ENCODE measurements around the gene GALR3. TPM values are rescaled to one million over a fixed set of nuclear protein-coding genes. Genes with fewer than 3 reads are reported as not detected.
"Not testable (repeated sequence)": the region's sequence is repeated elsewhere in the genome, so short reads cannot be mapped to it uniquely, and the experiment has no call there.

GALR3 gene
- polyA plus RNA-seq, 1 donor: 0.04 TPM

GRCh38 chr22:37784829-37785495 is 38.2 kb upstream of the GALR3 start:
- Histone ChIP-seq H3K27me3 (ENCODE audit: control insufficient read depth, insufficient read depth, low read length) (no peaks in the 10 kb centered on the region), H3K9me3 (ENCODE audit: control insufficient read depth, low read depth, low read length) (peaks cover 3% of the 10 kb centered on the region), H3K27ac (ENCODE audit: low read length) (peak overlapping the region; percentile 43), H3K4me1 (ENCODE audit: control insufficient read depth, insufficient read depth, low read length) (peaks cover 9% of the 10 kb centered on the region), H3K4me3 (ENCODE audit: low read length) (no peak overlapping the region), H3K36me3 (ENCODE audit: control insufficient read depth, insufficient read depth, low read length) (no peaks in the 10 kb centered on the region)
- no CpG with 5 or more reads among the region's 11 CpGs for WGBS (ENCODE audit: insufficient coverage, low lambda C conversion rate)
- peak; percentile 62 to 84 for DNase-seq

- no peaks in the 10 kb centered on the region for H3K27me3 ChIP-seq (ENCODE audit: control insufficient read depth, insufficient read depth, low read length)
- peaks cover 3% of the 10 kb centered on the region for H3K9me3 ChIP-seq (ENCODE audit: control insufficient read depth, low read depth, low read length)
- H3K4me3 ChIP-seq (ENCODE audit: low read length): no peak overlapping the region
- WGBS (ENCODE audit: insufficient coverage, low lambda C conversion rate): no CpG with 5 or more reads among the region's 2 CpGs
- H3K4me1 ChIP-seq (ENCODE audit: control insufficient read depth, insufficient read depth, low read length): no peaks in the 10 kb centered on the region
- H3K27ac ChIP-seq (ENCODE audit: low read length): no peak overlapping the region
- no peak for DNase-seq
- no peaks in the 10 kb centered on the region for H3K36me3 ChIP-seq (ENCODE audit: control insufficient read depth, insufficient read depth, low read length)
Observed at GRCh38 chr22:37790234-37790633, 32.9 kb upstream of the GALR3 start.

DNA sequence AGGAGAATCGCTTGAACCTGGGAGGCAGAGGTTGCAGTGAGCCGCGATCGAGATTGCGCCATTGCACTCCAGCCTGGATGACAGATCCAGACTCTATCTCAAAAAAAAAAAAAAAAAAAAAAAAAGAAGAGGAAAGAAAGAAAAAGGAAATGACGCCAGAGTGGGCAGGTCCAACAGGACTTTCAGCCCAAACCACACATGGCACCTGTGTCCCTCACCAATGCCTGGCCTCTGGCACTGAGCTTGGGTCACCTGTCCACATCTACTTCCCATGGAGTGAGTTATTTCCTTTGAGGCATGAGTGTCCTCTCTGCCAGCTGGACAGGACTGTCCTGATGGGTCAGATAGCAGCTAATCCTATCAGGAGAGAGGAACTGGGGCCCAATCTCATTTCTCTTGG is 30.7 kb upstream of the GALR3 start:
- WGBS (ENCODE audit: insufficient coverage, low lambda C conversion rate): no CpG with 5 or more reads among the region's 6 CpGs
- Histone ChIP-seq H3K4me3 (ENCODE audit: low read length) (no peak overlapping the region), H3K27ac (ENCODE audit: low read length) (no peak overlapping the region), H3K4me1 (ENCODE audit: control insufficient read depth, insufficient read depth, low read length) (peaks cover 8% of the 10 kb centered on the region), H3K36me3 (ENCODE audit: control insufficient read depth, insufficient read depth, low read length) (no peaks in the 10 kb centered on the region), H3K9me3 (ENCODE audit: control insufficient read depth, low read depth, low read length) (no peaks in the 10 kb centered on the region), H3K27me3 (ENCODE audit: control insufficient read depth, insufficient read depth, low read length) (no peaks in the 10 kb centered on the region)
- no peak for DNase-seq

GRCh38 chr22:37794376-37794775 is 28.8 kb upstream of the GALR3 start:
- H3K27ac ChIP-seq (ENCODE audit: low read length): no peak overlapping the region
- H3K36me3 ChIP-seq (ENCODE audit: control insufficient read depth, insufficient read depth, low read length): no peaks in the 10 kb centered on the region
- WGBS (ENCODE audit: insufficient coverage, low lambda C conversion rate): no CpG with 5 or more reads among the region's 2 CpGs
- DNase-seq: no peak
- H3K4me1 ChIP-seq (ENCODE audit: control insufficient read depth, insufficient read depth, low read length): peaks cover 8% of the 10 kb centered on the region
- H3K4me3 ChIP-seq (ENCODE audit: low read length): no peak overlapping the region
- H3K9me3 ChIP-seq (ENCODE audit: control insufficient read depth, low read depth, low read length): no peaks in the 10 kb centered on the region
- H3K27me3 ChIP-seq (ENCODE audit: control insufficient read depth, insufficient read depth, low read length): no peaks in the 10 kb centered on the region

GRCh38 chr22:37796079-37796478 is 27.1 kb upstream of the GALR3 start:
- no peaks in the 10 kb centered on the region for H3K27me3 ChIP-seq (ENCODE audit: control insufficient read depth, insufficient read depth, low read length)
- H3K27ac ChIP-seq (ENCODE audit: low read length): peak overlapping the region; percentile 15
- no peak overlapping the region for H3K4me3 ChIP-seq (ENCODE audit: low read length)
- peak; percentile 33 to 64 for DNase-seq
- no peaks in the 10 kb centered on the region for H3K9me3 ChIP-seq (ENCODE audit: control insufficient read depth, low read depth, low read length)
- peaks cover 8% of the 10 kb centered on the region for H3K4me1 ChIP-seq (ENCODE audit: control insufficient read depth, insufficient read depth, low read length)
- WGBS (ENCODE audit: insufficient coverage, low lambda C conversion rate): no CpG with 5 or more reads among the region's 3 CpGs
- H3K36me3 ChIP-seq (ENCODE audit: control insufficient read depth, insufficient read depth, low read length): no peaks in the 10 kb centered on the region

DNA sequence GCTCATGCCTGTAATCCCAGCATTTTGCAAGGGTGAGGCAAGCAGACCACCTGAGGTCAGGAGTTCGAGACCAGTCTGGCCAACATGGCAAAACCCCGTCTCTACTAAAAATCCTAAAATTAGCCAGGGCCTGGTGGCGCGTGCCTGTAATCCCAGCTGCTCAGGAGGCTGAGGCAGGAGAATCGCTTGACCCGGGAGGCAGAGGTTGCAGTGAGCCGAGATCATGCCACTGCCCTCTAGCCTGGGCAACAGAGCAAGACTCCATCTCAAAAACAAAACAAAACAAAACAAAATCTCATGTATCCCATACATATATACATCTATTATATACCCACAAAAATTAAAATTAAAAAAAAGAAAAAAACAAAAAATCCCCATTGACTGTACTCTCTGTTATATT is 25.9 kb upstream of the GALR3 start:
- H3K27me3 ChIP-seq (ENCODE audit: control insufficient read depth, insufficient read depth, low read length); H3K27ac ChIP-seq (ENCODE audit: low read length); DNase-seq; H3K4me1 ChIP-seq (ENCODE audit: control insufficient read depth, insufficient read depth, low read length); H3K4me3 ChIP-seq (ENCODE audit: low read length); H3K36me3 ChIP-seq (ENCODE audit: control insufficient read depth, insufficient read depth, low read length); H3K9me3 ChIP-seq (ENCODE audit: control insufficient read depth, low read depth, low read length): not testable (repeated sequence)
- WGBS (ENCODE audit: insufficient coverage, low lambda C conversion rate): 100% methylated on average over 1 of the region's 7 CpGs

GRCh38 chr22:37797874-37798500 is 25.2 kb upstream of the GALR3 start:
- no peaks in the 10 kb centered on the region for H3K9me3 ChIP-seq (ENCODE audit: control insufficient read depth, low read depth, low read length)
- no peak overlapping the region for H3K4me3 ChIP-seq (ENCODE audit: low read length)
- H3K4me1 ChIP-seq (ENCODE audit: control insufficient read depth, insufficient read depth, low read length): peaks cover 11% of the 10 kb centered on the region
- DNase-seq: no peak
- 60% methylated on average over 1 of the region's 14 CpGs for WGBS (ENCODE audit: insufficient coverage, low lambda C conversion rate)
- H3K27me3 ChIP-seq (ENCODE audit: control insufficient read depth, insufficient read depth, low read length): no peaks in the 10 kb centered on the region
- no peak overlapping the region for H3K27ac ChIP-seq (ENCODE audit: low read length)
- no peaks in the 10 kb centered on the region for H3K36me3 ChIP-seq (ENCODE audit: control insufficient read depth, insufficient read depth, low read length)

DNA sequence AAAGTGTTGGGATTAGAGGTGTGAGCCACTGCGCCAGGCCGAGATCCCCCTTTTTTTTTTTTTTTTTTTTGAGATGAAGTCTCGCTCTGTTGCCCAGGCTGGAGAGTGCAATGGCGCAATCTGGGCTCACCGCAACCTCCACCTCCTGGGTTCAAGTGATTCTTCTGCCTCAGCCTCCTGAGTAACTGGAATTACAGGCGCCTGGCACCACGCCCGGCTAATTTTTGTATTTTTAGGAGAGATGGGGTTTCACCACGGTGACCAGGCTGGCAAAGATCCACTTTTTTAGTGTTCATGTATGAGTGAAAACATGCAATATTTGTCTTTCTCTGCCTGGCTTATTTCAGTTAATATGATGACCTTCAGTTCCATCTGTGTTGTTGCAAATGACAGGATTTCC is 23.2 kb upstream of the GALR3 start:
- H3K9me3 ChIP-seq (ENCODE audit: control insufficient read depth, low read depth, low read length); H3K36me3 ChIP-seq (ENCODE audit: control insufficient read depth, insufficient read depth, low read length); DNase-seq; H3K27me3 ChIP-seq (ENCODE audit: control insufficient read depth, insufficient read depth, low read length); H3K4me3 ChIP-seq (ENCODE audit: low read length); H3K27ac ChIP-seq (ENCODE audit: low read length): not testable (repeated sequence)
- H3K4me1 ChIP-seq (ENCODE audit: control insufficient read depth, insufficient read depth, low read length): peaks cover 24% of the 10 kb centered on the region
- WGBS (ENCODE audit: insufficient coverage, low lambda C conversion rate): 83% methylated on average over 1 of the region's 9 CpGs

DNA sequence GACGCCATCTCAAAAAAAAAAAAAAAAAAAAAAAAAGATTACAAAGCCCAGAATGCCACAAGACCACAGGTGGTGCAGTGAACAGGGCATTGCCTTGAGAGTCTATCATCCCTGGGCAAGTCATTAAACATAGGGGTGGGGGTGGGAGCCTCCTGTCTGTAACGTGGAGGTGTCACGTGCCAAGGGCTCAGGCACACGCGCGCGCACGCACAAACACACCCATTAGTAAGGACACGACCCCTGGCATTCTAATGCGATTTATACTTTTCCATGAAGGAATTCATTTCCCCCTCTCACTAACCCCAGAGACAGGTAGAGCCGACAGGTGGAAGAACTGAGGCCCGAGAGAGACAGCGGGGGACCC is 21.3 kb upstream of the GALR3 start:
- no peaks in the 10 kb centered on the region for H3K27me3 ChIP-seq (ENCODE audit: control insufficient read depth, insufficient read depth, low read length)
- WGBS (ENCODE audit: insufficient coverage, low lambda C conversion rate): no CpG with 5 or more reads among the region's 13 CpGs
- no peak overlapping the region for H3K27ac ChIP-seq (ENCODE audit: low read length)

GRCh38 chr22:37802310-37803194 is 20.6 kb upstream of the GALR3 start:
- WGBS (ENCODE audit: insufficient coverage, low lambda C conversion rate): no CpG with 5 or more reads among the region's 63 CpGs
- peak overlapping the region; percentile 71 for H3K27ac ChIP-seq (ENCODE audit: low read length)
- peaks cover 26% of the 10 kb centered on the region for H3K4me1 ChIP-seq (ENCODE audit: control insufficient read depth, insufficient read depth, low read length)
- H3K9me3 ChIP-seq (ENCODE audit: control insufficient read depth, low read depth, low read length): peaks cover 3% of the 10 kb centered on the region
- peak; percentile 62 to 86 for DNase-seq
- H3K36me3 ChIP-seq (ENCODE audit: control insufficient read depth, insufficient read depth, low read length): no peaks in the 10 kb centered on the region
- peak overlapping the region; percentile 75 for H3K4me3 ChIP-seq (ENCODE audit: low read length)
- H3K27me3 ChIP-seq (ENCODE audit: control insufficient read depth, insufficient read depth, low read length): no peaks in the 10 kb centered on the region

More for the DNA sequence above, 21.3 kb upstream of the GALR3 start:
- Histone ChIP-seq H3K36me3 (ENCODE audit: control insufficient read depth, insufficient read depth, low read length) (no peaks in the 10 kb centered on the region), H3K4me1 (ENCODE audit: control insufficient read depth, insufficient read depth, low read length) (peaks cover 26% of the 10 kb centered on the region), H3K9me3 (ENCODE audit: control insufficient read depth, low read depth, low read length) (peaks cover 3% of the 10 kb centered on the region), H3K4me3 (ENCODE audit: low read length) (peak overlapping the region; percentile 75)
- DNase-seq: peak; percentile 66 to 75

Measured in large intestine (tissue), 3 donors.